ENCODE data around the gene ARHGAP32.

GRCh38 chr11:128965485-128965884 lies 226.6 kb downstream of the ARHGAP32 start:
- TF ChIP-seq CTCF (conservative IDR thresholded peaks at IDR 0.05 in 1 of 2, IDR thresholded peaks at IDR 0.05 in 1 of 2; ENCODE audit: low read depth in 1 of 2, low read length in 2 of 2) (no peak), EZH2 (IDR thresholded peaks at IDR 0.05; ENCODE audit: low read length, missing control alignments) (no peak)

Measured in fibroblast of lung (primary cell).